DLD1 (cell line): ENCODE results near the gene MTMR1.

Experiments used
- in situ Hi-C: cut with HindIII; loops from 2 replicates; pipeline ENCODE4 v1.10.0; 2017; ENCODE audit warnings: low sequenced_read_pairs

The MTMR1 gene

DNA sequence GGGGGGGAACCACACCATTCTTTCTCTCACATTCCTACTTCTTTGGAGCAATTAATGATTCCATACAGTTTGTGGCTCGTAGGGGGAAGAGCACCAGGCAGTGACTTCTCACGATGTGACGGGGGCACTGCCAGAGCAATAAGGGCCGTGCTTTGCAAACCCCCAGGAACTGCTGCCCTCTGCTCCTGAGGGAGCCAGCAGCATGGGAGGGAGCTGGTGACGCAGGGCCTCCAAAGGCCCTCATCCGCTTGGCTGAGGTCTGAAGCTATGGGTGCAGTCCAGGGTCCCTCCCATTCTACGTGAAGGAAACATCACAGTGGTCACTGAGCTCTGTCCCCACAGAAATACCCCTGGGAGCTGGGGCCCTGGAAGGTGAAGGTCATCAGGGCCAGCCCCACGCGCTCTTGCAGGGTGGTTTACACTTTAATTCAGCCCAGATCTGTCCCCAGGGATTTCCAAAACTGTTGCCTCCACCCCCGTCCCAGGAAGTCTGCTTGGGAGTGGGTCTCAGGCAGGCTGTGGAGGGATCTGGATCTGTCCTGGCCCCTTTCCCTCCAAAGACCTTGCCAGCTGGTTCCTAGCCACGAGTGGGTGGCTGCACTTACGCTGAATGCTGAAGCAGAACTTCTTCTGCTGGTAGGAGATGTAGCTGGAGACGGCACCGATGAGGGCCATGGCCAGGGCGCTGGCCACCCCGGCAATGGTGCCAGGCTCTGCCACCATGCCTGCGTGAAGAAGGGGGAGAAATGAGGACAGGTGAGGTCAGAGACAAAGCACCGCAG lies 82.6 kb downstream of the MTMR1 start:
- in situ Hi-C loops: no loop called here

DNA sequence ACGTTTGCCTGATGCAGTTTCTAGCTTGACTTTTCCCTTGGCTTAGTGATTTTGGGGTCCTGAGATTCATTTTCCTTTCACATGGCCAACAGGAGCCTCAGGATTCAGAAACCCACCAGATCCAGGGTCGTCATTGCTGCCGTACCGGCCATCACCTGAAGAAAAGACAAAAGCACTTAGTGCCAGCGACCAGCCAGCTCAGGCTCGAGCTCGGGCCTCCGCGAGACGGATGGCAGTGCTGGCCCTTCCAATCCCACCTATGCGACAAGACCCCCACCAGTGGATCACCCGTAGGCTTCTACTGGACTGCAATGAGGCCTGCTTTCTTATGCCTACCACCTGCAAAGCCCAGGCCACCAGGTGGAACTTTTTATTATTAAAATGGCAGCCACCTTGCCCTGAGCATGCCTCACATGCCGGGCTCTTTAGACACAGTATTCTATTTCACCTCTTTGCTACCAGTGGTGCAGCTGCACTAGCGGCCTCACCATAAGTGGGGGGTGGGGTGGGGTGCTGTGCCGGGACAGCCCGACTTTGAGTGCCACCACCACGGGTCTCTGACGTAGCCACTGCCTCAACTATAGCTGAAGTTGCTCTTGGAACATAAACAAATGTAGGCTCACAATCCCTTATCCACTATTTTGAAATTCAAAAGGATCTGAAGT lies 84.3 kb downstream of the MTMR1 start:
- in situ Hi-C loops: no loop called here

DNA sequence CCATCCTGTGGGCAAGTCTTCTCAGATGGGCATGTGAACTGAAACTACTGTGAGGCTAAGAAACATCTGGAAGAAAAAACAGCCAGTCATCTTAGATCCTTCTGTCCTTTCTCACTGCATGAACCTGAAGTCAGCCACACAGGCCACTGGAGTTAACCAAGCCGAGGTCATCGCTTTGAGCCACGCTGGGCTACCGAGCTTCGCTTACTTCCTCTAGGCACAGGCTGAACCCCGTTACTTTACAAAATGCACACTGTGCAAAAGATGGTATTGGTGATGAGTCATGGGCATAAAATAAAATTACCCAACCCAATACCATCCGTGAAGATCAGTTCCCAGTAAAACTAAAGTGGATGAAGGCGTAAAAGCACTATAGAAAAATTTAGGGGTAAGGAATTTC lies 86.2 kb downstream of the MTMR1 start:
- in situ Hi-C loops: no loop called here

DNA sequence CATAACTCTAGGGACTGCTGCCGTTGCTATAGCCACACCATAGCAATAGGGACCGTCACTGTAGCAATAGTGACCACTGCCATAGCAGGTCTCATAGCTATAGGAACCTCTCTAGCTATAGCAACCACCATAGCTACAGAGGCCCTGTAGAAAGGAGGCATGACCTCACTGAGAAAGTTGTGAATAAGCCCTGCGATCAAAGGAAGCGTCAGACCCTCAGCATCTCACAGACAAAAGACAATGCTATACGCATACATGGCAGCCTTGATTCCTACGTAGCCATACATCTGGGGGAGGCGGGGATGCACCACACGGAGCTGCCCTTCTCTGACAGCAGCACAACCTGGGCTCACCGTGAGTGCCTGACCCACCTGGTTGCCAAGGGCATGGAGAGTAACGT lies 88.5 kb downstream of the MTMR1 start:
- in situ Hi-C loops: no loop called here

DNA sequence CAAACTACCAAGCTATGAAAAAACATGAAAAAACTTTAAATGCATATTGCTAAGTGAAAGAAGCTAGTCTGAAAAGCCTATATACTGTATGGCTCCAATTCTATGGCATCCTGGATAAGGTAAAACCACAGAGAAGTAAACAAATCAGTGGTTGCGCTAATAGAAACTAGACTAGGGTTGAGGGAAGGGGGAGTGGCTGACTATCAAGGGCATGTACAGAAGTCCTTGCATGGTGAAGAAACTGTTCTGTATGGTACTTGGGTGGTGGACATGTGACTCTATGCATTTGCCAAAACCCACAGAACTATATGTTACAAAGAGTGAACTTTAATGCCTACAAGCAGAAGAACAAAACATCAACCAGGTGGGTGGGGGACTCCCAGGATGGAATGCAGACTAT lies 96.8 kb downstream of the MTMR1 start:
- in situ Hi-C loops: no loop called here

DNA sequence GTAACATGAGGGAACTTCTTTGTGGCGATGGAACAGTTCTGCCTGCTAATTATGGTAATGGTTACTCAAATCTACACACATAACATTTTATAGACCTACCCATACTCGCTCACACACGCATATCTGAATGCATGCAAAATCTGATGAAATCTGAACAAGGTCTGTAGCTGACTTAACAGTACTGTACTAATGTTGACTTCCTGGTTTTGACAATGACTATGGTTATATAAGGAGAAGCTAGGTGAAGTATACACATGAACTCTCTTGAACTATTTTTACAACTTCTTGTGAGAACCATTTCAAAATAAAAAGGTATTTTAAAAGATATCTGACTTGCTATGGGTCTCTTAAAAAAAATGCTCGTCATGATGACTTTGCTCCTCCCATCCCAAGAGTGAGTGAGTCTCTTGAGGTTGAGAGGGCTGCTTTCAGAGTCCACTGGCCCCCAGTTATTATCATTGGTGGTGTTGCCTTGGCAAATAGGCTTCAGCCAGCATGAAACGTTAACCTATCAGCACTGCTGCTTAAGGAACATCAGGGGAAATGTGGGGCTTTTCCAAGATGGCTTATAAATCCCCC lies 99.8 kb downstream of the MTMR1 start:
- in situ Hi-C loops: no loop called here

DNA sequence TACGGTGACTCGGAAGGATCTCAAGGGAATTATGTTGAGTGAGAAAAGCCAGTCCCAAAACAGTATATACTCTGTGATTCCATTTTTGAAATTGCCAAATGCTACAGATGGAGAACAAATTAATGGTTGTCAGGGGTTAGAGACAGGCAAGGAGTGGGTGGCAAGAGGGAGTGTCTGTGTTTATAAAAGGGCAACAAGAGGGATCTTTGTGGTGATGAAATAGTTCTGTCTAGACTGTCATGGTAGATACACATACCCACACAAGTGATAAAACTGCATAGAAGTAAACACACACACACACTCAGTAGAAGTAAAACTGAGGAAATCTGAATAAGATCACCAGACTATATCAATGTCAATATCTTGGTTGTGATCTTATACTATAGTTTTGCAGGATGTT lies 112.5 kb downstream of the MTMR1 start:
- in situ Hi-C loops: no loop called here

DNA sequence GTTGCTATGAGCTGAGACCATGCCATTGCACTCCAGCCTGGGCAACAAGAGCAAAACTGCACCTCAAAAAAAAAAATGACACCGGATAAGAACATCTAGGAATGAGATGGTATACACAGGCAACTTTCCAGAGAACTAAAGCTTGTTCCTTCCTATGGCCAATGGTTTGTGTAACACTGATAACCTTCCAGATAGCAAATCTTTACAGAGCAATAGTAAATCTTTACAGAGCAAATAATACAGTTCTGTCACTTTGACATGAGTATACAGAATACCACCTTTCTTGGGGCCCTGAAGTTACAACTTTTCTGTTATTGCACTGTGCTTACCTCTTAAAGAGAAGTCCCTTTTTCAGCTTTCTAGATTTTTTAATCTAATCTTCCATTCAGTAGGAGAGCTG lies 113.6 kb downstream of the MTMR1 start:
- in situ Hi-C loops: no loop called here

DNA sequence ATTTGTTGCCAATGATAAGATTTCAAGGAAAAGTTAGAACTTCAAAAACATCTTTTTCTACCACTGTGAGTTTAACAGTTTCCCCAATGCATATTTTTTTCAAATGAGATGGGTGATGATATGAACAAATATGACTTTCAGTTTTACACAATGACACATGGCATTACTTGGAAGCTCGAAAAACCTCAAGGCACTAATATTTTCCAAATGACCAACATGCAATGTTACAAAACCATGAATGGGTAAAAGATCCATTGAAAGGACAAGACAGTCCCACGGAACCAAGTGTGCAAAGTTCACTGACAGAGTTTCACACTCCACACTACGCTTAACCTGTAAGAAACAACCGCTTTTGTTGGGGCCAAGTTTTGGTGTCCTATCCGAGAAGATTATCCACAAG lies 120.7 kb downstream of the MTMR1 start:
- in situ Hi-C loops: no loop called here
